PC-3 (cell line): ENCODE data around the gene ACSL6.

ENCODE experiments used
- EZH2 ChIP-seq: fragments of 300-600 bp; sonication (generic); IDR thresholded peaks from one replicate; pipeline ENCODE4 v1.6.1; 2017; ENCODE audit warnings: antibody characterized with exemption, mild to moderate bottlenecking, low read length; ENCODE audit not compliant: unreplicated experiment
- EZH2phosphoT487 ChIP-seq: fragments of 300-600 bp; sonication (generic); IDR thresholded peaks from 2 replicates; pipeline ENCODE4 v1.6.1; 2018; ENCODE audit warnings: mild to moderate bottlenecking, antibody characterized with exemption, low read length, borderline replicate concordance
- TF ChIP-seq, protein P1 (sequence below): fragments of 300-600 bp; sonication (generic); conservative IDR thresholded peaks from 2 replicates; pipeline ENCODE4 v1.5.1; 2017; ENCODE audit warnings: antibody characterized with exemption, low read depth, mild to moderate bottlenecking, low read length

GRCh38 chr5:132011622-132012343 is at the start of gene ACSL6:
- TF ChIP-seq, protein P1, sequence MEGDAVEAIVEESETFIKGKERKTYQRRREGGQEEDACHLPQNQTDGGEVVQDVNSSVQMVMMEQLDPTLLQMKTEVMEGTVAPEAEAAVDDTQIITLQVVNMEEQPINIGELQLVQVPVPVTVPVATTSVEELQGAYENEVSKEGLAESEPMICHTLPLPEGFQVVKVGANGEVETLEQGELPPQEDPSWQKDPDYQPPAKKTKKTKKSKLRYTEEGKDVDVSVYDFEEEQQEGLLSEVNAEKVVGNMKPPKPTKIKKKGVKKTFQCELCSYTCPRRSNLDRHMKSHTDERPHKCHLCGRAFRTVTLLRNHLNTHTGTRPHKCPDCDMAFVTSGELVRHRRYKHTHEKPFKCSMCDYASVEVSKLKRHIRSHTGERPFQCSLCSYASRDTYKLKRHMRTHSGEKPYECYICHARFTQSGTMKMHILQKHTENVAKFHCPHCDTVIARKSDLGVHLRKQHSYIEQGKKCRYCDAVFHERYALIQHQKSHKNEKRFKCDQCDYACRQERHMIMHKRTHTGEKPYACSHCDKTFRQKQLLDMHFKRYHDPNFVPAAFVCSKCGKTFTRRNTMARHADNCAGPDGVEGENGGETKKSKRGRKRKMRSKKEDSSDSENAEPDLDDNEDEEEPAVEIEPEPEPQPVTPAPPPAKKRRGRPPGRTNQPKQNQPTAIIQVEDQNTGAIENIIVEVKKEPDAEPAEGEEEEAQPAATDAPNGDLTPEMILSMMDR, result no peak
- no peak for TF ChIP-seq EZH2
- no peak for TF ChIP-seq EZH2phosphoT487
